ENCODE results near the gene IGF1.

IGF1 gene

DNA sequence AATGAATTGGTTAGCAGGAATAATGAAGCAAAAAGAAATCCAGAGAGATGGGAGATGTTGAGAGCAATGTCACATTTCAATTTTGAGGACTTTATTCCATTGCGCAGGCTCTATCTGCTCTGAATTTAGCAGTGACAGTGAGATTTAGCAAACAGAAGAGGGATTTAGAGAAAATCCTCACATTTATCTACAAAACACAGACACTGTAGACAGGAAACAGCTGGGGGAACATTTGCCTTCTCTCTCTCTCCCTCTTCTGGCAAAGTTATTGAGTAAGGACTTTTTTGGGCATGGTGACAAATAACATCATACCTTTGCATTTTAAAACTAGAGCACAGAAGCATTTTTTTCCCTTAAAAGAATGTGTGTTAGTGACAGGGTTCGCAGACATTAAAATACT is at the start of gene IGF1:
TSS of gene IGF1 (minus strand) at position 158 of the 400 bp plus-strand sequence. CDS start 182 bp downstream, outside the sequence.
- no peak for FAIRE-seq
- no peak for DNase-seq (ENCODE audit: insufficient read length, low spot score)

DNA sequence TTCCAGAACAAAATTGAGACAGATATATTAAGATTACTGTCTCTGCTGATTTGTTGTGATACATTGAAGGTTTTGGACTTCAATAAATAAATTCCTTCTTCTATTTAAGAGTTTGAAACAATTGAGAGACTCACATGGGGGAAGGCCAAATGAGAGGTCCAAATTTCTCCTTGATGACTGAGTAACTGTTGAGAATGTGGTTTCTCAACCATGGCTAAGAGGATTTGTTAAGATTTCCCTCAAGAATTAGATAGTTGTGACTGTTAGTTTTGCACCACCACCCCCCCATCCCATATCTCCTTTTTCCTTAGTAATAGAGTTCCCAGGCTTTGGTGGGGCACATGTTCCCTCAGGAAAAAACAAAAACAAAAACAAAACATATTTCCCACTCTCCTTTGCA is 47.7 kb upstream of the IGF1 start:
- no peak for DNase-seq (ENCODE audit: insufficient read length, low spot score)
- no peak for FAIRE-seq

DNA sequence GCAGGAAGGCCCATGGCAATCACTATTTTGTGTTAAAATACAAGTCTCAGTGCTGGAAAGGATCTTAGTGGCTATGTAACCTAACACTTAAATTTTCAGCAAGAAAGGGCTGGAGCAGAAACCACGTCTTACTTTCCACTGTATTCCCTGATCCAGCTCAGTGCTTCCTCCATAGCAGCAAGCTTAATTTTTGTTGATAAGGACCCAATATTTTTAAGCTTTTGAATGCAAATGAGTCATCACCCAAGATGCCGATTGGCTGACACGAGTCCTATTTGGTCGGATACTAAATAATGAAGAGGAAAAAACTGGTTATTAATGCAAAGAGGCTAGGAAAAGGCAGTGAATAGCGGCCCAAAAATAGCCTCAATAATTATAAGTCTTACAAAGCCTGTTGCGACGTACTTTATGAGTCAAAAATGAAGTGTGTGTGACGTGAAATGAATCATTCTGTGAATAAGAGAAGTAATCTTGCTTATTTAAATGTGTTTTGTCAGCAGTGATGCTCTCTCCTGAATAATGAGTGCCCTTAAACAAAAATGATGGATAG is 46.9 kb upstream of the IGF1 start:
- FAIRE-seq (no peak), DNase-seq (ENCODE audit: insufficient read length, low spot score) (no peak)

DNA sequence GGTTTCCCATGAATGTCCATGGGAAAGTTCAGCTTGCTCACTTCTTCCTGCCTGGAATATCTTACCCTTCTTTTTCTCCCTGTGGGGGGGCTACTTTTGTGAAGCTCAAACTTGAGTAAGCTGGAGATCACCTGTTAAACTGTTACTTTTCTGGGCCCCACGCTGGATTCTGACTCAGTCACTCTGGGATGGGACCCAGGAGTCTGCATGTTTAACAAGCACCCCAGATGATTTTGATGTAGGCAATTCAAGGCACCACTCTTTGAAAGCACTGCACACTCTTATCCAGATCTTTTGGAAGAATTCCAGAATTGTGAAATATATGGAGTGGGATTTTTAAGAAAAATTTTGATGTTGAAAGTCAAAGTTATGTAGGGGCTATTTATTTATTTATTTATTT is 46.3 kb upstream of the IGF1 start:
- FAIRE-seq (no peak), DNase-seq (ENCODE audit: insufficient read length, low spot score) (no peak)

DNA sequence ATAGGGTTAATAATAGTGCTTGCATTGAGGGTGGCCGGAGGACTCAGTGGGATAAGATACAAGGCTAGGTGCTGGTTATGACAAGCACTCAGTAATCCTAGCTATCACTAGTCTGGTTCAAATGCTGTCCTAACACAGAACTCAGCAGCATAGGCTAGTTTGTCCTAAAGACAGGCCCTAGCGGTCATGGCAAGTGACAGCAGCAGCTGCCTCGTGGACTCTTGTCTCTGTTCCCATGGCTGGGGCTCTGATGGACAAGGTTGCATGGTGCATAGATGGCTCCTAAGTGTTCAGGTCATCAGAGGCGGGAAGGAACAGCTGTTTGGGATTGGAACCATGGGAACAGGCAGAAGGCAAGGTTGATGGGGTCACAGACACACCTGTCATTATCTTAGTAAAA is 42.4 kb upstream of the IGF1 start:
- FAIRE-seq (no peak), DNase-seq (ENCODE audit: insufficient read length, low spot score) (no peak)

DNA sequence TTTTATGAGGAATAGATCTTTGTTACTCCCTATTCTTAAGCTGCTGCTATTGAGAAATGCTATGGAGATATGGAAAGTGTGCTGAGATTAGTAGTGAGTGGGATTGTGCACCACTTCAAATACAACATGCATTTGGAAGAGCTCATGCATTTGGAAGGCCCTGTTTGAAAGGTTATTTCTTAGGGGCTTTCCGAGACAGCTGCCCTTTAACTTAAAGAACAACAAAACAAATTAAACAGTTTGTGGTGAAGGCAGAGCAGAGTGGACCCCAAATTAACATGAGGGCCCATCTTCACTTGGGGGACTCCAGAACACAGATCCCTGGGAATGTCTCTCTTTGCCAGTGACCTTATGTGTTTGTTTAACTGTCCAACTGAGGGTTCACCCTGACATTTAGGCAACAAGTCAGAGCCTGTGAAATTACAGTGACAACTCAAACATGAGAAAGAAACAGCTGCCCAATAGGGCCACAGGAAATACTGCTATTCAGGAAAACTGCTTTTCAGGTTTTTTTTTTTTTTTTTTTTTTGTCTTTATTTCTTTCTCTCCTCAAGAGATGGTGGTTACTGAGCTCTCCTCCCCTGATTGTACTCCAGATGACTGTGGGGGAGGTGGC is 41.4 kb upstream of the IGF1 start:
- DNase-seq (ENCODE audit: insufficient read length, low spot score) (no peak), FAIRE-seq (no peak)

DNA sequence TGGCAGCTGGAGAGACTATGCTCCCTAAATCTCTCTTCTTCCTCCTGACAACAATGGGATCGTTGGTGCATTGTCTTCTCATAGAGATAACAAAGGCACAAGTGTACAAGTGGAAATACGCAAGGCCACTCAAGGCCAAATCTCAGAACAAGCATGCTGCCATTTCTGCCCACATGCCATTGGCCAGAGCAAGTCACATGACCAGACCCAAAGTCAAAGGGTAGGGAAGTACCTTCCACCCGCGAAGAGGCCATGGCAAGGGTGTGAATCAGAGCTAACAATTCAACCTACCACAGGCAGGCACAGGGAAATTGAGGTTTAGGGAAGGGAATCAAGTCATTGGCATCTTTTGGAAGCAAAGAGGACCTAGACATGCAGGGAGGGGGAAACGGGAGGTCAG is 38.5 kb upstream of the IGF1 start:
- FAIRE-seq, result no peak
- no peak for DNase-seq (ENCODE audit: insufficient read length, low spot score)

DNA sequence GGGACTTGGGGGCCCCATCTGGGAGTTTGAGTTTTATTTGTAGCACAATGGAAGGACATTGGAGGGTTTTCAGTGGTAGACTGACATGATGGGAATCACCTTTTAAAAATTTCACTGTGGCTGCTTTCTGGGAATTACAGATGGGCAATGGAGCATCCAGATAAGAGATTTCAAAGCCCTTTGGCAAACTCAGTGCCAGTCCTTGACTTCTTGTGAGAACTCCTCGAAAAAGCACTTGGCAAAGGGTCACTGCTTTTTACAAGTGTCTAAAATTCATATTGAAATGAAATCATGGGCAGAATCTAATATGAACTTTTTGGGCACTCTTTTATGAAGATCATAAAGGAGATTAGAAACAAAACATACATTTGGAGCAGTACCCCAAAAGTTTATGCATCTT is 34.3 kb upstream of the IGF1 start:
- FAIRE-seq, result no peak
- DNase-seq (ENCODE audit: insufficient read length, low spot score), result no peak

DNA sequence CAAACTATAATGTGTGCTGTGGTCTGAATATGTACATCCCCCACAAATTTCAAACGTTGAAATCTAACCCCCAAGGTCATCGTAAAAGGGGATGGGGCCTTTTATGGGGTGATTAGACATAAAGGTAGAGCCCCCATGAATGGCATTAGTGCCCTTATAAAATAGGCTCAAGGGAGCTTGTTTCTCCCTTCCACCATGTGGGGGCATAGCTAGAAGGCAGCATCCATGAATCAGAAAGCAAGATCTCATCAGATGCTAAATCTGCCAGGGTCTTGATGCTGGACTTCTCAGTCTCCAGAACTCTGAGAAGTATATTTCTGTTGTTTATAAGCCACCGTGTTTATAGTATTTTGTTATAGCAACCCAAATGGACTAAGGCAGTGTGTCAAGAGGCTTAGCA is 33.4 kb upstream of the IGF1 start:
- DNase-seq (ENCODE audit: insufficient read length, low spot score) (no peak), FAIRE-seq (no peak)

DNA sequence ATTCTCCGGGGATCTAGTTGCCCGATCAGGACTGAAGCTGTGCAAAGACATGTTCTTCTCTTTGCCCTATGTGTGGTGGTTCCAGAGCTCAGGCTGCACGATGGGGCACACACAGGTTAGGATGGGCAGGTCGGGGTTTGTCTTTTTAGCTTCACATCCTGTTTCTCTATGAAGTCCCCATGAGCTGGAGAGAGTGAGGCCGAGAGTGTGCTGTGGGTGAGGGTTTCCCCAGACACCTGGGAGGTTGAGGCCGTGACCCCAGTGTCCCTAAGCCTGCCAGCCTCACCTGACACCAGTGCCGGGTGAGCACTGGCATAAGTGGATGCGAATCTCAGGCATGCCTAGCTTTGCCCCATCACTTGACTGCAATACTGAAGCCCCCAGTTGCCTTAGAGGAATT is 32.9 kb upstream of the IGF1 start:
- peak; percentile 10 for DNase-seq (ENCODE audit: insufficient read length, low spot score)
- no peak for FAIRE-seq

DNA sequence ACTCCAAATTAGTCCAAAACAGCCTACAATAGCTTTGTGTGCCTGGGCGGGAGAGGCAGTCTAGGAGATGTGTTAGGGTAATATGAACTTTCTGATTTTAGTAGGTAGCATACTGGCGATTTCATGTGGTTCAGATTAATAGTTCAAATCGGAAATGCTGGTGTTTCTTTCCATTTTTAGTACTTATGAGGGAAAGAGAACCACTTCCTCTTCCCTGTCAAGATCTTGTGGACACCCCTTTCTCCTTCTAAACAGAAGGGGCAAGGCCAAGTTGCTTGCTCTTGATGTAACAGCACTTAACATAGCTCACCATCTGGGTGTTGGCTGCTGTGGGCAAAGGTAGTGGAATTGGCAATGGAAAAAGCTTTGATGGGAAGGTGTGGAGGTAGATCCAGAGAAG is 32.2 kb upstream of the IGF1 start:
- peak; percentile 58 for FAIRE-seq
- DNase-seq (ENCODE audit: insufficient read length, low spot score), result no peak

DNA sequence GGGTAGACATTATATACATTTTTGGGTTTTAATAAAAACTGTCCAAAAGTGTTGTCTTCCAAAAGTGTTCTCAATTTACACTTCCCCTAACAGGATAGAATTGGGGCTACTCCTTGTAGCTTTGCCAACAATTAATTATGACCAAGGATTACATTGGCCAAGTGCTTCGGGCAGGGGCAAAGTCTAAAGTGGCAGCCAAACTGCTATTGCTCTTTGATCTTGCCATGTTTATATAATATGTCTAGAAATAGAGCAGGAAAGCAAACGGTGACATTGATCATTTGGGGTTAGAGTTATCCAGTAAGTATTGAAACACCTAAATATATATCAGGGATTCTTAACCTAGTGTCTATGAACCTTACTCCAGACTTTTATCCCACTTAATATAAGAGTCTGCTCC is 31.2 kb upstream of the IGF1 start:
- FAIRE-seq, result peak; percentile 62
- no peak for DNase-seq (ENCODE audit: insufficient read length, low spot score)

DNA sequence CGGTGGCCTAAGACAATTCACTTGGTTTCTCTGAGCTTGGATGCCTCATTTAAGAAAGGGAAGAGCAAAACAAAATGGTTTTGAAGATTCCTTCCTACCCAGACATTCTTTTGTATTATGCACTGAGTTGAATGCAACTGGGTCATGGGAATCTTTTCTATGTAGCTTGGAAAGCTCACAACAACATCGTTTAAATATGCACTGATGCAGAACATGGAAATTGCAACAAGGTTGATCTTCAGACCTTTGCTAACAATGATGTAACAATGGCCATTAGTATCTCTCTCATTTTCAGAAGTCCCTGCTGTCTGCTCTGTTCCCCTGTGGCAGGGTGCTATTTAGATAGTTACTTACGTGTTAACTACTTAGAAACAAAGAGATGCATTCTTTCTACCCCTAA is 30.1 kb upstream of the IGF1 start:
- FAIRE-seq (peak; percentile 21), DNase-seq (ENCODE audit: insufficient read length, low spot score) (no peak)

DNA sequence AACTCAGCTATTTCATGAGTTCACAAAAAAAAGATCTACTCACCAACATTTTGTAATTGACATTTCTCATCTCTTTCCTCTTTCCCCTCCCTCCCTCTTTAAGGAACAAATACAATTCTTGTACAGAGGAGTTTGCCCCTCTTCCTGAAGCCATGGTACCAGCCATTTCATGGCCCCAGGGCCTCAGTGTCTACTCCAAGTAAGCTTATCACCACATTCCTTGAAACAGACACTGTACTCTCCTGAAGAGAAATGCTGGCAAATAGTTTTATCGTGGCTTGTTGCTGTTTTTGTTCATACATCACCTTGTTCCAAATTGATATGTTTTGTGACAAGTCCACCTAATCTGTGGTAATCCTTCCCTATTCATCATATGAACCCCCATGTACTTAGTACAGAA is 29.7 kb upstream of the IGF1 start:
- no peak for FAIRE-seq
- no peak for DNase-seq (ENCODE audit: insufficient read length, low spot score)

DNA sequence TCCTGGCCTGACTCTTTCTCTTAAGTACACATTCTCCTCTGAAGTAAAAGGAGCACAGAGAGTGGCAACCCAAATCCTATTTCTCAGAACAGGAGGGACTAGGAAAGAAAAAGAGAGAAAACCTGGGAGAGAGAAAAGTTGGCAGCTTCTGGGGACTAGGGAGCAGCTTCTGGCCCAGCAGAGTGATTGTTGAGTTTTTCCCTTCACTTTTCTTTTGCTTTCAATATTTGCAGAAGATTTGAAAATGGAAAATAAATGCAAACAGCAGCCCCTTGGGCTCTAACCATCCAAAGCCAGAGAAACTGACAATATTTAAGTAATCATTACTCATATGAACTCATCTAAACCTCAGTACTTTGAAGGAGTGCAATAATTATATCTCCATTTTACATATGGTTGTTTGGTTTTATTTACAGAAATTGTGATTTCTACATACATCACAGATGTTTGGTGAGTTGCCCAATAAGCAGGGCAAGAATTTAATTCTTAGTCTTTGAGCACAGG is 28.8 kb upstream of the IGF1 start:
- DNase-seq (ENCODE audit: insufficient read length, low spot score) (no peak), FAIRE-seq (peak; percentile 8)

DNA sequence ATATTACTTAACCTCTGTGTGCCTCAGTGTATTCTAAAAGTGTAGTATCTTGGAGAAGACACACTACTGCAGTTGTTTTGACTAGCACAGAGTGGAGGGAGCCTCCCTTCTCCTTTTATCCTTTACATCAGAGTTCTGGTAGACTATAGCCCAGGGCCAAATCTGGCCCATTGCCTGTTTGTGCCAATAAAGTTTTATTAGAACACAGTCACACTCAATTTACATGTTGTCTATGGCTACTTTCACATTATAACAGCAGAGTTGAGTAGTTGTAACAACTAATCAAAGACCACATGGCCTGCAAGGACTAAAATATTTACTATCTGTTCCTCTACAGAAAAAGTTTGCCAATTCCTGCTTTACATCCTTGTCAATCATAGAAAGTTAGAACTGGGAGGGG is 27.7 kb upstream of the IGF1 start:
- no peak for FAIRE-seq
- DNase-seq (ENCODE audit: insufficient read length, low spot score), result no peak

DNA sequence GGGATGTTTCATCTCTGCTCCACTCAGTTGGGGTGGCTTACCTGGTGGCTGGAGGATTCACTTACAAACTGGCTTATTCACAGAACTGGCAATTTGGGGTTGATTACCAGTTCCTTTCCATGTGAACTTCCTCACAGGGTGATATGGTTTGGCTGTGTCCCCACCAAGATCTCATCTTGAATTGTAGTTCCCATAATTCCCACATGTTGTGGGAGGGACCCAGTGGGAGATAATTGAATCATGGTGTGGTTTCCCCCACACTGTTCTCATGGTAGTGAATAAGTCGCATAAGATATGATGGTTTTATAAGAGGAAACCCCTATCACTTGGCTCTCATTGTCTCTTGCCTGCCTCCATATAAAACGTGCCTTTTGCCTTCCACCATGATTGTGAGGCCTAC is 26.9 kb upstream of the IGF1 start:
- FAIRE-seq (no peak), DNase-seq (ENCODE audit: insufficient read length, low spot score) (no peak)

DNA sequence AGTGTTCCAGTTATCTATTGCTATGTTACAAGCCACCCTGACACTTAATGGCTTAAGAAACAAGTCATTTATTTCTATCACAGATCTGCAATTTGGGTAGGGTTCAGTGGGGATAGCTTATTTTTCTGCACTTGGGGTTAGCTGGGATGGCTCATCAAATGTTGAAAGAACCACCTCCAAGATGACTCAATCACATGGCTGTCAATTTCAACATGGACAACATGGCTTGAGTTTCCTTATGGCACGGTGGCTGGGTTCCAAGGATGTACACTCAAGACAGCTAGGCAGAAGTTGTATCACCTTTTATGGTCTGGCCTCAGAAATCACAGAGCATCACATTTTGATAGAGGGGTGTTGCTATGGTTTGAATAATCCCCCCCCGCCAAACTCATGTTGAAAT is 24.5 kb upstream of the IGF1 start:
- no peak for DNase-seq (ENCODE audit: insufficient read length, low spot score)
- no peak for FAIRE-seq

DNA sequence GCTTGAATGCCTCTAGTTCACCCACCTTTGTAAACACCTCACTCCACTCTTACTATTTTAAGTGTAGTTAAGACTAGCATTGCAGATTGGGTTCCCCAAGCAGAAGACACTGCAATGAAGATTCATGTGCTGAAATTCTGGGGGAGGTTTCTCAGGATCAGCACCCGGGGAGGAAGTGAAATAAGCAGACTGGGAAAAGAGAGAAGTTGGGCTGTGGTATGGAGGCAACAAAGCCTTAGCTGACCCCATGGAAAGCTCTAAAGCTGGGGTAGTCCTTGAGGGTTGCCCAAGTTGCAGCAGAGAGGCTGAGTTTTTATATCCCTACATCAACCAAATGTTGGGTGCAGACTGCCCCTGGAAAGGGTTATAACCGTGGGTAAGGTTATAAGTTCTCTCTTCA is 23.9 kb upstream of the IGF1 start:
- no peak for DNase-seq (ENCODE audit: insufficient read length, low spot score)
- FAIRE-seq, result no peak

DNA sequence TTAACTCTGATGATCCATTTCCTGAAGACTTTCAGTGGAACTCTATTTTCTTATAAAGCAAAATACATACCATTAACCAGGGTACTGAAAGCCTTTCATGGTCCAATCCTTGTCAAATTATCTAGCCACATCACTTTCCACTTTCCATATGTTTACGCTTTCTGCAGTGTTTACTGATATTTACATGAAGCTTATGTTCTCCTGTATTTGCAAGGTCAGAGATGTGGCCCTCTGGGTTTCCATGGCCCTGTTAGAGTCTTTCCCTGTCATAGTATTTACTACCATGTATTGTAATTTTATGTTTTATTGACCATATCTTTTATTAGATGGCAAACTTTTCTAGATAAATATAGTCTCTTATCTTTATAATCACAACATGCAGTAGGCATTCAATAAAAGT is 23.5 kb upstream of the IGF1 start:
- FAIRE-seq (no peak), DNase-seq (ENCODE audit: insufficient read length, low spot score) (no peak)

DNA sequence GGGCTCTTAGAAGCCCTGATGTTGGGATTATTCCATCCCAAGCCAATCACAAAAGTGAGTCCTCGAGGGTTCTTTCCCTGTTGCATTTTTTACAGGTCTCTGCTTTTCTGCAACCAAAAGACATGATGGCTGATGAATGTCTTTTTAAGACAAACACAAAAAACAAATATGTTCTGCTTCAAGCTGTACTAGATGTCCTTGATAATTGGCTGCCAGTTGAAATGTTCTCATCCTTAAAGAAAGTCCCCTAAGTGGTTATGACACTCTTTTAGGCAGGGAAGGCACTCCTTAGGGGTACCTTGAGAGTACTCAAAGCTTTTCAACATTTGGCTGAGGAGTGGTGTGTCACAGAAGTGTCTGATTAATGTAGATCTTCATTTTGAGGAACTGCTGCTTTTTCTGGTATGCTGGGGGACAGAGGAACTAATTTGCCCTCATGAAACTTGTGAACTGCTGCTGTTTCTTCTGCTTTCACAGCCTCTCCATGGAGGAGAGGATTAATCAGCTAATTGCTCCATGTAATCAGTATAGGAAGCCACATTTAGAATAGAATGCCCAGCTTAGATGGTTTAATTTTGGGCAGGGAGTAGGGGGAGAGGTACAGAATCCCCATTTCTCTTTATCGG is 22.8 kb upstream of the IGF1 start:
- FAIRE-seq (no peak), DNase-seq (ENCODE audit: insufficient read length, low spot score) (no peak)

DNA sequence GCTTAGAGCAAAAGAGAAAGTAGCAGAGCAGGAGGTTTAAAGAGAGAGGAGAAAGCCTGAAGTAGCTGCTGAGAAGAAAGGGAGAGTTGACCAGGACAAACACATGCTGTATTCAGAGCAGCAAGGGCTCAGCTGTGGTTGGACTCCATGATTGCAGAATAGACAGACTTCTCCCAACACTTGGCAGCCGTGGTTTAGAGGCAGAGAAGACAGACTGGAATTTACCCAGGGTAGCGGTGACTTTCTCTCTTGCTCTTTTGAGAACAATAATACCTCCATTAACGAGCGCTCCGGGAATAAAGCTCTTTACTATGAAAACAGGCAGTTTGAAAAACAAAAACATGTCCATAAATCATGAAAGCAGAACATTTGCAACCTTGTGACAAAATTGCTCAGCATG is 21.4 kb upstream of the IGF1 start:
- no peak for FAIRE-seq

DNA sequence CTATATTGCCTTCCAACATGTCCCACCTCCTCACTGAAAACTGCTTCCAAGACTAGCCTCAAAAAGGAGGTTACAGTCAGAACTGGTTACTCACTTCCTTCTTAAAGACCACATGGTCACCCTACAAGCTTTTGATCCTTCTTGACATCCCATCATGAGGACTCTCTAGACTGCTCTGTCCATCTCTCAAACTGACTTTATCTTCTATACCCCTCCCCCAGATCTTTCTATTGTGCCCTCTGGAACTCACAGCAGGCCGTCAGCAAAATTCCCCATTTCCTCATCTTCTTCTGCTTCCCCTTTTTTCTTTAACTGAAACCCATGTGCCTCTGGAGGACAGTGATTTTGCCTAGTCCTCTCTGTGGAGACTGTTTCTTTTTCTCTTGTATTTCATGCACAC is 18.1 kb upstream of the IGF1 start:
- FAIRE-seq, result no peak
- no peak for DNase-seq (ENCODE audit: insufficient read length, low spot score)

More for the DNA sequence above, 21.4 kb upstream of the IGF1 start:
- DNase-seq (ENCODE audit: insufficient read length, low spot score), result no peak
